Neural cell (in vitro differentiated cells): Measurements from ENCODE around the gene SLC25A25. TPM values are rescaled to one million over a fixed set of nuclear protein-coding genes. Genes with fewer than 3 reads are reported as not detected.

ENCODE experiments used
- H2AFZ ChIP-seq: fragments of 200-600, 300-800 bp; sonication (generic), shearing (Covaris generic); 2 replicates; pipeline ENCODE4 v1.6.0; 2014; ENCODE audit warnings: low read depth, mild to moderate bottlenecking, antibody characterized with exemption, low read length, moderate library complexity
- H3F3A ChIP-seq: fragments of 200-600 bp; shearing (Covaris generic); 2 replicates; pipeline ENCODE4 v1.6.1; 2016; ENCODE audit warnings: mild to moderate bottlenecking, moderate library complexity, mixed read lengths, antibody characterized with exemption, low read length; ENCODE audit not compliant: insufficient read depth, poor library complexity, severe bottlenecking
- H3K27ac ChIP-seq: fragments of 200-600, 300-800 bp; sonication (generic), shearing (Covaris generic); 2 replicates; pipeline ENCODE4 v1.5.1; 2014; ENCODE audit warnings: mild to moderate bottlenecking, low read length, moderate library complexity
- H3K27me3 ChIP-seq: fragments of 300-800, 200-600 bp; sonication (generic), shearing (Covaris generic); 2 replicates; pipeline ENCODE4 v1.6.0; 2014; ENCODE audit warnings: mild to moderate bottlenecking, low read depth, low read length, moderate library complexity; ENCODE audit not compliant: insufficient read depth
- H3K36me3 ChIP-seq: fragments of 300-800, 200-600 bp; sonication (generic), shearing (Covaris generic); 2 replicates; pipeline ENCODE4 v1.5.1; 2014; ENCODE audit warnings: mild to moderate bottlenecking, antibody characterized with exemption, low read length, moderate library complexity; ENCODE audit not compliant: insufficient read depth
- H3K4me2 ChIP-seq: fragments of 300-800, 200-600 bp; sonication (generic), shearing (Covaris generic); 2 replicates; pipeline ENCODE4 v1.6.0; 2014; ENCODE audit warnings: mild to moderate bottlenecking, low read length
- H3K4me3 ChIP-seq: fragments of 300-800, 200-600 bp; sonication (generic), shearing (Covaris generic); 2 replicates; pipeline ENCODE4 v1.5.1; 2014; ENCODE audit warnings: mild to moderate bottlenecking, low read length, moderate library complexity
- H3K79me2 ChIP-seq: fragments of 200-600 bp; shearing (Covaris generic); replicated peaks from 2 replicates; pipeline ENCODE4 v1.6.0; 2014; ENCODE audit warnings: mild to moderate bottlenecking, low read length, moderate library complexity; ENCODE audit not compliant: insufficient read depth
- H3K9ac ChIP-seq: fragments of 300-800, 200-600 bp; sonication (generic), shearing (Covaris generic); 2 replicates; pipeline ENCODE4 v1.6.1; 2016; ENCODE audit warnings: mild to moderate bottlenecking, low read length, mixed read lengths
- H3K9me2 ChIP-seq: fragments of 200-600 bp; shearing (Covaris generic); 2 replicates; pipeline ENCODE4 v1.6.1; 2016; ENCODE audit warnings: mild to moderate bottlenecking, low read length, mixed read lengths; ENCODE audit not compliant: insufficient read depth
- H3K9me3 ChIP-seq: fragments of 200-600, 300-800 bp; sonication (generic), shearing (Covaris generic); 2 replicates; pipeline ENCODE4 v1.6.1; 2016; ENCODE audit warnings: mild to moderate bottlenecking, mixed run types, low read length, moderate library complexity, mixed read lengths
- H4K20me1 ChIP-seq: fragments of 200-600 bp; shearing (Covaris generic); 2 replicates; pipeline ENCODE4 v1.6.1; 2016; ENCODE audit warnings: mild to moderate bottlenecking, mixed run types; ENCODE audit not compliant: insufficient read depth
- EP300 ChIP-seq: fragments of 450-650 bp; conservative IDR thresholded peaks from 2 replicates; pipeline ENCODE4 v1.6.1; 2014; ENCODE audit warnings: antibody characterized with exemption, mild to moderate bottlenecking, moderate library complexity; ENCODE audit not compliant: poor library complexity, severe bottlenecking
- EZH2 ChIP-seq: fragments of 200-600, 300-800 bp; shearing (Covaris generic), sonication (generic); IDR thresholded peaks from 2 replicates; pipeline ENCODE4 v1.6.1; 2014; ENCODE audit warnings: antibody characterized with exemption, low read length, borderline replicate concordance, mild to moderate bottlenecking; ENCODE audit not compliant: insufficient read depth, poor library complexity, severe bottlenecking
- MXI1 ChIP-seq: fragments of 450-650 bp; conservative IDR thresholded peaks from 2 replicates; pipeline ENCODE4 v1.6.1; 2014; ENCODE audit warnings: antibody characterized with exemption, mild to moderate bottlenecking; ENCODE audit not compliant: poor library complexity, severe bottlenecking
- POLR2AphosphoS5 ChIP-seq: IDR thresholded peaks from 2 replicates; pipeline ENCODE4 v1.6.1; 2012
- RAD21 ChIP-seq: fragments of 450-650 bp; conservative IDR thresholded peaks from 2 replicates; pipeline ENCODE4 v1.6.1; 2014; ENCODE audit warnings: antibody characterized with exemption, mild to moderate bottlenecking, moderate library complexity
- SMC3 ChIP-seq: fragments of 450-650 bp; conservative IDR thresholded peaks from 2 replicates; pipeline ENCODE4 v1.6.1; 2014; ENCODE audit warnings: antibody characterized with exemption, mild to moderate bottlenecking, moderate library complexity; ENCODE audit not compliant: poor library complexity
- TAF1 ChIP-seq: IDR thresholded peaks from 2 replicates; pipeline ENCODE4 v1.6.1; 2012; ENCODE audit warnings: low read depth
- polyA plus RNA-seq: library from polyadenylated mRNA; depleted of rRNA; stranded (reverse); fragments of >200 nt; gene quantifications from 2 replicates; pipeline ENCODE4 v1.2.3, GENCODE V29; 2014
- TF ChIP-seq, protein P1 (sequence below): fragments of 450-650 bp; IDR thresholded peaks from 2 replicates; pipeline ENCODE4 v1.5.1; 2014; ENCODE audit warnings: antibody characterized with exemption, mild to moderate bottlenecking, moderate library complexity; ENCODE audit not compliant: poor library complexity, severe bottlenecking
- TF ChIP-seq, protein P2 (sequence below): IDR thresholded peaks from 2 replicates; pipeline ENCODE4 v1.6.1; 2012; ENCODE audit warnings: borderline replicate concordance

Gene SLC25A25
- polyA plus RNA-seq, 1 donor from 2014 or later = 43.7 TPM

DNA sequence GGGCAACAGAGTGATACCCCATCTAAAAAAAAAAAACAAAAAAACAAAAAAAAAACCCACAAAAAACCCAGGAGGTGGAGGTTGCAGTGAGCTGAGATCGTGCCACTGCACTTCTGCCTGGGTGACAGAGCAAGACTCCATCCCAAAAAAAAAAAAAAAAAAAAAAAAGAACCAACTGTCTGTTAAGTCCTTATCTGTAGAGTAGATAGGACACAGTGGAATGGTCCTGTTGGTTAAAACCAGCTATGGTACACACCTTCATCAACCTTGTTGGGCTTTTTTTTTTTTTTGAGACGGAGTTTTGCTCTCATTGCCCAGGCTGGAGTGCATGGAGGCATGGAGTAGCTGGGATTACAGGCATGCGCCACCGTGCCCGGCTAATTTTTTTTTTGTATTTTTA is 12.2 kb downstream of the SLC25A25 start:
- TF ChIP-seq SMC3 = no peak
- TF ChIP-seq RAD21 = no peak
- TF ChIP-seq, protein P1, sequence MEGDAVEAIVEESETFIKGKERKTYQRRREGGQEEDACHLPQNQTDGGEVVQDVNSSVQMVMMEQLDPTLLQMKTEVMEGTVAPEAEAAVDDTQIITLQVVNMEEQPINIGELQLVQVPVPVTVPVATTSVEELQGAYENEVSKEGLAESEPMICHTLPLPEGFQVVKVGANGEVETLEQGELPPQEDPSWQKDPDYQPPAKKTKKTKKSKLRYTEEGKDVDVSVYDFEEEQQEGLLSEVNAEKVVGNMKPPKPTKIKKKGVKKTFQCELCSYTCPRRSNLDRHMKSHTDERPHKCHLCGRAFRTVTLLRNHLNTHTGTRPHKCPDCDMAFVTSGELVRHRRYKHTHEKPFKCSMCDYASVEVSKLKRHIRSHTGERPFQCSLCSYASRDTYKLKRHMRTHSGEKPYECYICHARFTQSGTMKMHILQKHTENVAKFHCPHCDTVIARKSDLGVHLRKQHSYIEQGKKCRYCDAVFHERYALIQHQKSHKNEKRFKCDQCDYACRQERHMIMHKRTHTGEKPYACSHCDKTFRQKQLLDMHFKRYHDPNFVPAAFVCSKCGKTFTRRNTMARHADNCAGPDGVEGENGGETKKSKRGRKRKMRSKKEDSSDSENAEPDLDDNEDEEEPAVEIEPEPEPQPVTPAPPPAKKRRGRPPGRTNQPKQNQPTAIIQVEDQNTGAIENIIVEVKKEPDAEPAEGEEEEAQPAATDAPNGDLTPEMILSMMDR = no peak
- no peak for TF ChIP-seq MXI1
- TF ChIP-seq, protein P2, sequence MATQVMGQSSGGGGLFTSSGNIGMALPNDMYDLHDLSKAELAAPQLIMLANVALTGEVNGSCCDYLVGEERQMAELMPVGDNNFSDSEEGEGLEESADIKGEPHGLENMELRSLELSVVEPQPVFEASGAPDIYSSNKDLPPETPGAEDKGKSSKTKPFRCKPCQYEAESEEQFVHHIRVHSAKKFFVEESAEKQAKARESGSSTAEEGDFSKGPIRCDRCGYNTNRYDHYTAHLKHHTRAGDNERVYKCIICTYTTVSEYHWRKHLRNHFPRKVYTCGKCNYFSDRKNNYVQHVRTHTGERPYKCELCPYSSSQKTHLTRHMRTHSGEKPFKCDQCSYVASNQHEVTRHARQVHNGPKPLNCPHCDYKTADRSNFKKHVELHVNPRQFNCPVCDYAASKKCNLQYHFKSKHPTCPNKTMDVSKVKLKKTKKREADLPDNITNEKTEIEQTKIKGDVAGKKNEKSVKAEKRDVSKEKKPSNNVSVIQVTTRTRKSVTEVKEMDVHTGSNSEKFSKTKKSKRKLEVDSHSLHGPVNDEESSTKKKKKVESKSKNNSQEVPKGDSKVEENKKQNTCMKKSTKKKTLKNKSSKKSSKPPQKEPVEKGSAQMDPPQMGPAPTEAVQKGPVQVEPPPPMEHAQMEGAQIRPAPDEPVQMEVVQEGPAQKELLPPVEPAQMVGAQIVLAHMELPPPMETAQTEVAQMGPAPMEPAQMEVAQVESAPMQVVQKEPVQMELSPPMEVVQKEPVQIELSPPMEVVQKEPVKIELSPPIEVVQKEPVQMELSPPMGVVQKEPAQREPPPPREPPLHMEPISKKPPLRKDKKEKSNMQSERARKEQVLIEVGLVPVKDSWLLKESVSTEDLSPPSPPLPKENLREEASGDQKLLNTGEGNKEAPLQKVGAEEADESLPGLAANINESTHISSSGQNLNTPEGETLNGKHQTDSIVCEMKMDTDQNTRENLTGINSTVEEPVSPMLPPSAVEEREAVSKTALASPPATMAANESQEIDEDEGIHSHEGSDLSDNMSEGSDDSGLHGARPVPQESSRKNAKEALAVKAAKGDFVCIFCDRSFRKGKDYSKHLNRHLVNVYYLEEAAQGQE = no peak
- no peak for TF ChIP-seq EP300
- no peak for TF ChIP-seq TAF1
- TF ChIP-seq EZH2 = no peak
- TF ChIP-seq POLR2AphosphoS5 = no peak
- Histone ChIP-seq H3F3A (no peaks in the 10 kb centered on the region), H3K27ac (no peak overlapping the region), H3K9ac (no peak overlapping the region), H3K9me3 (no peaks in the 10 kb centered on the region), H3K4me2 (no peak overlapping the region), H2AFZ (no peak overlapping the region), H3K4me3 (no peak overlapping the region), H3K27me3 (no peaks in the 10 kb centered on the region), H4K20me1 (no peaks in the 10 kb centered on the region), H3K79me2 (no peaks in the 10 kb centered on the region), H3K9me2 (no peaks in the 10 kb centered on the region), H3K36me3 (no peaks in the 10 kb centered on the region)

DNA sequence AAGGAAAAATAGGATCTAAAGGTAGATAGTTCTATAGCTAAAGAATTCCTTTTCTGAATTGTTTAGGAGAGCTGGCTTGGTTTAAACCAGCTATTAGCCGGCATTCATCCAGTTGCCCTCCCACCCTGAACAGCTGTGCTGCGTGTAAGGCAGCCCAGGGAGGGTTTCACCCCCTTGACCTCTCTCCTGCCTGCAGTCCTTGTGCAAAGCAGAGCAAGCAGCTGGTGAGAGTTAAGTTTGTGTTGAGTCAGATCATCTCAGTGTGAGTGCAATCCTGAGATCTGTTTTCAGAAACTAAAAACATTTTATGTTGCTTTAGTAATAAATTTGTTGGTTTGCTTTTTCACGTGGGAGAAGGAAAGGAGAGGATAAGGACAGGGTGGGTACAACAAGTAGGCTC is 13.0 kb downstream of the SLC25A25 start:
- no peak overlapping the region for H3K9ac ChIP-seq
- no peak overlapping the region for H2AFZ ChIP-seq
- no peaks in the 10 kb centered on the region for H3K79me2 ChIP-seq
- H3K4me3 ChIP-seq = no peak overlapping the region
- H3K4me2 ChIP-seq = no peak overlapping the region
- no peaks in the 10 kb centered on the region for H3K27me3 ChIP-seq
- no peaks in the 10 kb centered on the region for H4K20me1 ChIP-seq
- H3F3A ChIP-seq = no peaks in the 10 kb centered on the region
- H3K36me3 ChIP-seq = no peaks in the 10 kb centered on the region
- H3K9me3 ChIP-seq = no peaks in the 10 kb centered on the region
- H3K9me2 ChIP-seq = no peaks in the 10 kb centered on the region
- TF ChIP-seq RAD21 = no peak
- no peak for TF ChIP-seq EZH2
- no peak for TF ChIP-seq MXI1
- TF ChIP-seq EP300 = no peak
- TF ChIP-seq POLR2AphosphoS5 = no peak
- TF ChIP-seq, protein P1 = no peak
- TF ChIP-seq, protein P2 = no peak
- no peak for TF ChIP-seq SMC3
- TF ChIP-seq TAF1 = no peak
- H3K27ac ChIP-seq = no peak overlapping the region
